Peyer's patch (tissue), 4 donors: ENCODE results near the gene ZBTB46. TPM values are rescaled to one million over a fixed set of nuclear protein-coding genes. Genes with fewer than 3 reads are reported as not detected.

ENCODE experiments used
- DNase-seq, 3 donors: peaks; one replicate each; pipeline ENCODE4 v3.0.0-alpha.2; 2017 to 2019
- H3K27ac ChIP-seq, 4 donors: fragments of 200-600 bp; sonication (generic); one replicate each; pipeline ENCODE4 v1.5.1; 2016 to 2019
- H3K27me3 ChIP-seq, 2 donors: fragments of 200-600 bp; sonication (generic); one replicate each; pipeline ENCODE4 v1.5.1; 2019
- H3K36me3 ChIP-seq, 3 donors: fragments of 200-600 bp; sonication (generic); one replicate each; pipeline ENCODE4 v1.5.1; 2016 to 2019
- H3K4me1 ChIP-seq, 4 donors: fragments of 200-600 bp; sonication (generic); one replicate each; pipeline ENCODE4 v1.5.1; 2016 to 2019
- H3K4me3 ChIP-seq, 4 donors: fragments of 200-600 bp; sonication (generic); 1 replicate in 3 of 4; 2 replicates in 1 of 4; pipeline ENCODE4 v1.5.1; 2016 to 2019; ENCODE audit warnings: mild to moderate bottlenecking in 1 of 4
- H3K9me3 ChIP-seq, 4 donors: fragments of 200-600 bp; sonication (generic); one replicate each; pipeline ENCODE4 v1.5.1; 2016 to 2019; ENCODE audit warnings: mild to moderate bottlenecking in 1 of 4
- POLR2A ChIP-seq, 2 donors: fragments of 450-650 bp; IDR thresholded peaks; one replicate each; pipeline ENCODE4 v1.5.1; 2017; ENCODE audit warnings: antibody characterized with exemption in 2 of 2, mild to moderate bottlenecking in 2 of 2, moderate library complexity in 2 of 2
- total RNA-seq, 4 donors: library from RNA; depleted of rRNA; stranded (reverse); fragments of >200 nt; gene quantifications; one replicate each; pipeline ENCODE4 v1.1.0, GENCODE V29; 2016
- TF ChIP-seq, protein P1 (sequence below), 6 experiments: fragments of 450-650 bp in 4 of 6; fragments of 200-600 bp in 2 of 6; sonication (generic) in 1 of 6; IDR thresholded peaks; one replicate each; pipeline ENCODE4 v1.5.1; 2017 to 2019; ENCODE audit warnings: antibody characterized with exemption in 6 of 6, mild to moderate bottlenecking in 3 of 6, moderate library complexity in 1 of 6

ZBTB46 gene
- total RNA-seq, 4 donors from 2014 or later = 1.9 to 33.0 (median 4.4) TPM

DNA sequence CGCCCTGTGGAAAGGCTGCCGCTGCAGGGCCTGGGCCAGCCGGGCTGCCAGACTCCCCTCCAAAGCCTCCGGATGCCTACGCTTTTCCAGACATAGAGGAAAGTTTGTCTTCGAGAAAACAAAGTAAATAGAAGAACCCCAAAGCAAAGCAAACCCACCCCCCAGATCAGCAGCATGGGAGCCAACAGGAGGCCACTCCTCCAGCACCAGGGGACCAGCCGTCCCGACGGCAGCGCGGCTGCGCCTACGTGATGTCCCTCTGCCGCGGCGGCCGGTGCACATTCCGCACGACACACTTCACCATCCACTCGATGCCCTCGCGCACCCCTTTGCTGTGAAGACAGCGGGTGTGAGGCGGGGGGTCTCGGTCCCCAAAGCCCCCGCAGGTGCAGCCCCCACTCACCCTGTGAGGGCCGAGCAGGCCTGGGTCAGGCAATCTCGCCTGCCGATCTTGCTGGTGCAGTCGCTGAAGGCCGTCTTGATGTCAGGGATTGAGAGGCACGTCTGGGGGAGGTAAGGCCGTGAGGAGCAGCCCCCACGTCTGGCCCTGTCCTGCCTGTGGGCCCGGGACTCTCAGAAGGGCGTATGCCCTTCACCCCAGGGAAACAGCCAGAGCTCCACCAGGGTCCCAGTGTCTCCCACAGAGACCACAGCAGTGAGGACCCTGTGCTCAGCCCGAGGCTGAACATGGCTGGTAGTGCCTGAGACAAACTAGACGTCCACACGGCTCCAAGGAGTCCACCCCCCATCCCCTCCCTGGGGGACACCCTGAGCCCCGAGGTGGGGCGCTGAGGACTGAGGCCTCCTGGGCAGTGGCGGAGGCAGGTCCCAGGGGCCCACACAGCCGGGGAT lies 130.6 kb downstream of the ZBTB46 start:
- no peak overlapping the region for H3K4me3 ChIP-seq
- DNase-seq = peak in 1 of 3 donors; percentile 47
- no peak overlapping the region for H3K27ac ChIP-seq
- H3K9me3 ChIP-seq = no peaks in the 10 kb centered on the region
- peaks cover 0 to 22% (median 0%) of the 10 kb centered on the region in 3 donors for H3K36me3 ChIP-seq
- no peak for TF ChIP-seq POLR2A (IDR thresholded peaks at IDR 0.05)
- TF ChIP-seq, protein P1, sequence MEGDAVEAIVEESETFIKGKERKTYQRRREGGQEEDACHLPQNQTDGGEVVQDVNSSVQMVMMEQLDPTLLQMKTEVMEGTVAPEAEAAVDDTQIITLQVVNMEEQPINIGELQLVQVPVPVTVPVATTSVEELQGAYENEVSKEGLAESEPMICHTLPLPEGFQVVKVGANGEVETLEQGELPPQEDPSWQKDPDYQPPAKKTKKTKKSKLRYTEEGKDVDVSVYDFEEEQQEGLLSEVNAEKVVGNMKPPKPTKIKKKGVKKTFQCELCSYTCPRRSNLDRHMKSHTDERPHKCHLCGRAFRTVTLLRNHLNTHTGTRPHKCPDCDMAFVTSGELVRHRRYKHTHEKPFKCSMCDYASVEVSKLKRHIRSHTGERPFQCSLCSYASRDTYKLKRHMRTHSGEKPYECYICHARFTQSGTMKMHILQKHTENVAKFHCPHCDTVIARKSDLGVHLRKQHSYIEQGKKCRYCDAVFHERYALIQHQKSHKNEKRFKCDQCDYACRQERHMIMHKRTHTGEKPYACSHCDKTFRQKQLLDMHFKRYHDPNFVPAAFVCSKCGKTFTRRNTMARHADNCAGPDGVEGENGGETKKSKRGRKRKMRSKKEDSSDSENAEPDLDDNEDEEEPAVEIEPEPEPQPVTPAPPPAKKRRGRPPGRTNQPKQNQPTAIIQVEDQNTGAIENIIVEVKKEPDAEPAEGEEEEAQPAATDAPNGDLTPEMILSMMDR (IDR thresholded peaks at IDR 0.05) = no peak
- peaks cover 9 to 35% (median 15%) of the 10 kb centered on the region in 4 donors for H3K4me1 ChIP-seq
- no peaks in the 10 kb centered on the region for H3K27me3 ChIP-seq

DNA sequence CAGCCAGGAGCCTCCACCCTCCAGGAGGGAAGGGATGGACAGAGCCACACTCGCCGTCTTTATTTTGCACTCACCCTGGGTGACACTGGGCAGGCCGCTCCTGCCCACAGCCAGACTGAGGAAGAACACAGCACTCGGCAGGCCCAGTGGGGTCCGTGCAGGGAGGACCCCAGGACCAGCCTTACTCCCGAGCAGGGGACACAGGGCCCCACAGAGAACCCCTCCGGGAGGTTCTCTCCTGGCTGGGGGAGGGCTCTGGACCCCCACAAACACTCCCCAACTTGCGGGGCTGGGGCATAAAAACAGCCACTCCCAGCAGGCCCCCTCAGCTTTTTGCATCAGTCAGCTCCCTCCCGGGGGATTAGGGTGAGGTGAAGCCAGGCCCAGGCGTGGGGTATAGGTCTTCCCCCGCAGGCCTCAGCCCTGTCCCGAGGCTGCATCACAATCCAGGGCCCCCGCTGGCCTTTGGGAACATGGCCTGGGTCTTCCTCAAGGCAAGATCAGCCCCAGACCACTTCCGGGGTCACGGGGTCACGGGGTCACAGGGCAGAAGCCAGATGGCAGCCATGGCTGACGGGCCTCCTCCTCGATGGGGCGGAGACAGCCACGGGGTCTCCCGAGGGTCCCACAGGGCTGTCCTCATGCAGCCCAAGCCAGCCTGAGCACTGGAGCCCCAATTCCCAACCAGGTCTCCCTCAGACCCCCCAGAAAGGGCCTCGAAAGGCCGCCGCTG lies 131.4 kb downstream of the ZBTB46 start:
- Histone ChIP-seq H3K36me3 (peaks cover 0 to 17% (median 0%) of the 10 kb centered on the region in 3 donors), H3K27me3 (no peaks in the 10 kb centered on the region), H3K9me3 (no peaks in the 10 kb centered on the region), H3K4me1 (peaks cover 9 to 35% (median 15%) of the 10 kb centered on the region in 4 donors), H3K4me3 (no peak overlapping the region), H3K27ac (peak overlapping the region in 3 of 4 donors; percentile 38 to 75 (median 45))
- peak in 1 of 3 donors; percentile 45 for DNase-seq
- TF ChIP-seq POLR2A (IDR thresholded peaks at IDR 0.05) = no peak
- TF ChIP-seq, protein P1 (IDR thresholded peaks at IDR 0.05) = no peak

DNA sequence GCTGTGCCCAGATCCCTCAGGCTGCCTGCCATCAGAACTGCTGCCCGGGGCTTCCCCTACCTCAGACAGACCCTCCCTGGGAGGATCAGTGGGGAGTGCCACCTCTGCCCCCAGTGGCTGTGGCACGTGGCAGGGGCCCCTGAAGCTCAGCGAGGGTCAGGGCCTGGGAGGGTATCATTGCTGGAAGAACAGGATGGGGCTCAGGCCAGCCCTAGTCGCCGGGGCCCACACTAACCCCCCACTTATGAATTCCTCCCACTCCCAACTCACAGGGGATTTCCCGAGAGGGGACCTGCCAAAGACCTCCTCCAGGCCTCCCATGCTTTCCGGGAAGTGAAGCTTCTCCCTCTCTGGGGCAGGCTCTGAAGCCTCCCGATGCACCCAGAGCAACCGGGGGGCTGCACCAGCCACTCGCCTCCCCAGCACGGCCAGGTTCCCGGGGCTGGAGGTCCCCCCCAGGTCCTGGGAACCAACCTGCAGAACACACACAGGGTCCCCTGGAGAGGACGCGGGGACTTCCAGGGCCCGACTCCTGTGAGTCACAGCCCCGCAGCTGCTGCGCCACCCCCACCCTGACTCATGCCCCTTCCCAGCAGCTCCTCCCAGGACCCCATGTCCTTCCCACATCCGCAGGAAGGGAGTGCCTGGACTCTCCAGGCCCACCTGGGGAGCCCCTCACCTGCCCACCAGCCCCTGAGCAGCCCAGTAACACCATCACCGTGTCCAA lies 132.2 kb downstream of the ZBTB46 start:
- Histone ChIP-seq H3K27me3 (no peaks in the 10 kb centered on the region), H3K27ac (peak overlapping the region in 3 of 4 donors; percentile 38 to 75 (median 45)), H3K36me3 (peaks cover 0 to 15% (median 0%) of the 10 kb centered on the region in 3 donors), H3K4me3 (no peak overlapping the region), H3K9me3 (no peaks in the 10 kb centered on the region), H3K4me1 (peaks cover 9 to 35% (median 15%) of the 10 kb centered on the region in 4 donors)
- no peak for TF ChIP-seq POLR2A (IDR thresholded peaks at IDR 0.05)
- TF ChIP-seq, protein P1 (IDR thresholded peaks at IDR 0.05) = no peak
- peak in 2 of 3 donors; percentile 57 to 62 for DNase-seq

DNA sequence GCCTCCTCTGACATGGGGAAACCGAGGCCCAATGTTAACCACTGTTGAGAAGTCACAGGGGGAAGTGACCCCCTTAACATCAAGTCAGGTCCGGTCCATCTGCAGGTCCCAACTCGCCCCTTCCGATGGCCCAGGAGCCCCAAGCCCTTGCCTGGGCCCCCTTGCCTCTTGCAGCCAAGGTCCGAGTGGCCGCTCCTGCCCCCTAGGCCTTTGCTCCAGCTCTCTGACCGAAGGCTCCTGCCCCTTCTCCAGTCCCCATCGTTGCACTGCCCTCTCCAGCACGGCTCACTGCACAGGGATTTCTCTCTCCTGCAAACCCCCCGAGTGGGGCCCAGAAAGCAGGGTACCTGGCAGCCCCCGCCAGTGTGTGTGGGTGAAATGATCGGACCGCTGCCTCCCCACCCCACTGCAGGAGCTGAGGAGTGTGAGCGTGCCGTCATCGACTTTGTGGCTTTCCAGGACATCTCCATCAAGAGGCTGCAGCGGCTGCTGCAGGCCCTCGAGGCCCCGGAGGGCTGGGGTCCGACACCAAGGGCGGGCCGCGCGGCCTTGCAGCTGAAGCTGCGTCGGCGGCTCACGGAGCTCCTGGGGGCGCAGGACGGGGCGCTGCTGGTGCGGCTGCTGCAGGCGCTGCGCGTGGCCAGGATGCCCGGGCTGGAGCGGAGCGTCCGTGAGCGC lies 133.1 kb downstream of the ZBTB46 start:
- Histone ChIP-seq H3K27ac (peak overlapping the region in 2 of 4 donors; percentile 17 to 75), H3K9me3 (no peaks in the 10 kb centered on the region), H3K4me3 (no peak overlapping the region), H3K4me1 (peaks cover 9 to 36% (median 15%) of the 10 kb centered on the region in 4 donors), H3K36me3 (peaks cover 0 to 15% (median 0%) of the 10 kb centered on the region in 3 donors), H3K27me3 (no peaks in the 10 kb centered on the region)
- TF ChIP-seq, protein P1 (IDR thresholded peaks at IDR 0.05) = no peak
- TF ChIP-seq POLR2A (IDR thresholded peaks at IDR 0.05) = no peak
- peak in 1 of 3 donors; percentile 49 for DNase-seq
